ENCODE results near the gene MIGA2. TPM values are rescaled to one million over a fixed set of nuclear protein-coding genes. Genes with fewer than 3 reads are reported as not detected.

Gene MIGA2
- total and polyA plus RNA-seq, 10 donors: 20.2 to 47.1 (median 34.4) TPM

- TF ChIP-seq POLR2AphosphoS5 (IDR thresholded peaks at IDR 0.05): peak; percentile 93 to 95 (median 95)
- no peak for TF ChIP-seq POLR2A (IDR thresholded peaks at IDR 0.05)
- TF ChIP-seq CTCF (IDR thresholded peaks at IDR 0.05 in 8 of 11, conservative IDR thresholded peaks at IDR 0.05 in 3 of 11): peak in 2 of 11 experiments; percentile 7 to 55
- no peaks in the 10 kb centered on the region for H3K9me3 ChIP-seq
- peak; percentile 97 for DNase-seq
- H3K36me3 ChIP-seq: peaks cover 0 to 22% (median 12%) of the 10 kb centered on the region in 6 donors
- 0 to 1% (median 1%) methylated on average over 47 to 70 of the region's 70 CpGs for WGBS, 5 donors
- no peaks in the 10 kb centered on the region for H3K27me3 ChIP-seq (replicated peaks in 1 of 7)
- intact Hi-C loops (cut with DNase I; ENCODE audit: low total_unique reads): no loop called here
- H3K4me1 ChIP-seq: peaks cover 16 to 45% (median 26%) of the 10 kb centered on the region in 6 donors
- peak within 1 kb of the TSS; percentile 75 to 95 (median 90) for H3K27ac ChIP-seq
- H3K4me3 ChIP-seq: peak within 1 kb of the TSS; percentile 72 to 100 (median 91)
Measured at GRCh38 chr9:129080601-129081387, 44.4 kb downstream of the MIGA2 start, which contains the start of gene DOLPP1. Gene DOLPP1 (plus strand): TSS chr9:129081111. CDS start chr9:129081132, 21 bp downstream.

GRCh38 chr9:129081388-129081904 is 45.0 kb downstream of the MIGA2 start:
- 2 to 6% (median 4%) methylated on average over 15 to 30 of the region's 30 CpGs for WGBS, 5 donors
- Histone ChIP-seq H3K27ac (peak overlapping the region; percentile 75 to 95 (median 90)), H3K4me1 (peaks cover 16 to 45% (median 26%) of the 10 kb centered on the region in 6 donors), H3K9me3 (no peaks in the 10 kb centered on the region), H3K4me3 (peak overlapping the region; percentile 72 to 100 (median 91)), H3K36me3 (peaks cover 0 to 28% (median 18%) of the 10 kb centered on the region in 6 donors), H3K27me3 (replicated peaks in 1 of 7) (no peaks in the 10 kb centered on the region)
- no peak for TF ChIP-seq POLR2AphosphoS5 (IDR thresholded peaks at IDR 0.05)
- no peak for TF ChIP-seq CTCF (IDR thresholded peaks at IDR 0.05 in 8 of 11, conservative IDR thresholded peaks at IDR 0.05 in 3 of 11)
- TF ChIP-seq POLR2A (IDR thresholded peaks at IDR 0.05): no peak
- peak; percentile 82 for DNase-seq
- intact Hi-C loops (cut with DNase I; ENCODE audit: low total_unique reads): no loop called here

GRCh38 chr9:129084087-129084486 is 47.7 kb downstream of the MIGA2 start:
- Histone ChIP-seq H3K36me3 (peaks cover under 1 to 55% (median 37%) of the 10 kb centered on the region in 6 donors), H3K4me3 (no peak overlapping the region), H3K27ac (no peak overlapping the region), H3K4me1 (peaks cover 16 to 44% (median 26%) of the 10 kb centered on the region in 6 donors), H3K9me3 (no peaks in the 10 kb centered on the region), H3K27me3 (replicated peaks in 1 of 7) (no peaks in the 10 kb centered on the region)
- 90 to 96% (median 94%) methylated on average over 5 to 7 of the region's 7 CpGs for WGBS, 5 donors
- intact Hi-C loops (cut with DNase I; ENCODE audit: low total_unique reads): no loop called here
- no peak for DNase-seq
- TF ChIP-seq POLR2AphosphoS5 (IDR thresholded peaks at IDR 0.05) (no peak), CTCF (IDR thresholded peaks at IDR 0.05 in 8 of 11, conservative IDR thresholded peaks at IDR 0.05 in 3 of 11) (no peak), POLR2A (IDR thresholded peaks at IDR 0.05) (no peak)

GRCh38 chr9:129089246-129089645 is 52.8 kb downstream of the MIGA2 start:
- no peak for TF ChIP-seq CTCF (IDR thresholded peaks at IDR 0.05 in 8 of 11, conservative IDR thresholded peaks at IDR 0.05 in 3 of 11)
- TF ChIP-seq POLR2AphosphoS5 (IDR thresholded peaks at IDR 0.05): peak in 1 of 3 donors; percentile 7
- H3K4me3 ChIP-seq: no peak overlapping the region
- H3K27ac ChIP-seq: no peak overlapping the region
- H3K27me3 ChIP-seq (replicated peaks in 1 of 7): no peaks in the 10 kb centered on the region
- peaks cover 0 to 5% (median under 1%) of the 10 kb centered on the region in 6 donors for H3K4me1 ChIP-seq
- DNase-seq: no peak
- WGBS, 5 donors: 90 to 98% (median 94%) methylated on average over 8 to 15 of the region's 15 CpGs
- H3K9me3 ChIP-seq: no peaks in the 10 kb centered on the region
- intact Hi-C loops (cut with DNase I; ENCODE audit: low total_unique reads): no loop called here
- peaks cover 5 to 70% (median 50%) of the 10 kb centered on the region in 6 donors for H3K36me3 ChIP-seq

All from spleen (tissue), 11 donors.